Body of pancreas (tissue), 4 donors: ENCODE measurements around the gene SLC2A4RG. TPM values are rescaled to one million over a fixed set of nuclear protein-coding genes. Genes with fewer than 3 reads are reported as not detected.

ENCODE experiments used
- ATAC-seq: fragments of 150-250 bp; one replicate; pipeline ENCODE4 v1.9.1; 2016
- DNase-seq, 4 donors: peaks; one replicate each; pipeline ENCODE4 v3.0.0-alpha.2; 2019
- H3K27ac ChIP-seq, 4 donors: fragments of 200-600 bp; sonication (generic); 1 replicate in 3 of 4; 2 replicates in 1 of 4; pipeline versions ENCODE4 v1.5.1 to v1.6.1; 2016 to 2019; ENCODE audit warnings: mild to moderate bottlenecking in 1 of 4, mixed read lengths in 1 of 4, moderate library complexity in 1 of 4
- H3K27me3 ChIP-seq, 2 donors: fragments of 200-600 bp; sonication (generic); one replicate each; pipeline ENCODE4 v1.6.0; 2016; ENCODE audit warnings: mild to moderate bottlenecking in 1 of 2
- H3K36me3 ChIP-seq, 2 donors: fragments of 200-600 bp; sonication (generic); replicated peaks in 1 of 2; 2 replicates each; pipeline ENCODE4 v1.5.1; 2016; ENCODE audit warnings: low read depth in 2 of 2; ENCODE audit not compliant: insufficient read depth in 1 of 2
- H3K4me1 ChIP-seq: fragments of 200-600 bp; sonication (generic); one replicate; pipeline ENCODE4 v1.6.0; 2016
- H3K4me3 ChIP-seq, 2 donors: fragments of 200-600 bp; sonication (generic); 1 replicate in 1 of 2; 2 replicates in 1 of 2; pipeline ENCODE4 v1.5.1; 2016 to 2019
- H3K9me3 ChIP-seq, 3 donors: fragments of 200-600 bp; sonication (generic); 1 replicate in 2 of 3; 2 replicates in 1 of 3; pipeline ENCODE4 v1.5.1; 2016
- POLR2A ChIP-seq, 3 donors: fragments of 450-650 bp; IDR thresholded peaks; one replicate each; pipeline ENCODE4 v1.6.1; 2016; ENCODE audit warnings: antibody characterized with exemption in 3 of 3, mild to moderate bottlenecking in 2 of 3
- WGBS, 2 donors: methylation state at CpG; one replicate each; pipeline ENCODE4 v1.1.5; 2017; 5-methylcytosine and 5-hydroxymethylcytosine counted together
- intact Hi-C: fragments of 100-400 bp; cut with DNase I; formaldehyde crosslinking; loops from one replicate; pipeline ENCODE4 v1.15.1; 2023
- total RNA-seq, 2 donors: library from RNA; depleted of rRNA; stranded (reverse); fragments of >200 nt; gene quantifications; one replicate each; pipeline ENCODE4 v1.1.0, GENCODE V29; 2016
- TF ChIP-seq, protein P1 (sequence below), 7 experiments: fragments of 450-650 bp in 4 of 7; fragments of 200-600 bp in 3 of 7; sonication (generic) in 3 of 7; IDR thresholded peaks; one replicate each; pipeline ENCODE4 v1.5.1; 2016 to 2019; ENCODE audit warnings: antibody characterized with exemption in 7 of 7

SLC2A4RG gene
- total RNA-seq, 2 donors from 2014 or later: 30.9 to 69.5 TPM

DNA sequence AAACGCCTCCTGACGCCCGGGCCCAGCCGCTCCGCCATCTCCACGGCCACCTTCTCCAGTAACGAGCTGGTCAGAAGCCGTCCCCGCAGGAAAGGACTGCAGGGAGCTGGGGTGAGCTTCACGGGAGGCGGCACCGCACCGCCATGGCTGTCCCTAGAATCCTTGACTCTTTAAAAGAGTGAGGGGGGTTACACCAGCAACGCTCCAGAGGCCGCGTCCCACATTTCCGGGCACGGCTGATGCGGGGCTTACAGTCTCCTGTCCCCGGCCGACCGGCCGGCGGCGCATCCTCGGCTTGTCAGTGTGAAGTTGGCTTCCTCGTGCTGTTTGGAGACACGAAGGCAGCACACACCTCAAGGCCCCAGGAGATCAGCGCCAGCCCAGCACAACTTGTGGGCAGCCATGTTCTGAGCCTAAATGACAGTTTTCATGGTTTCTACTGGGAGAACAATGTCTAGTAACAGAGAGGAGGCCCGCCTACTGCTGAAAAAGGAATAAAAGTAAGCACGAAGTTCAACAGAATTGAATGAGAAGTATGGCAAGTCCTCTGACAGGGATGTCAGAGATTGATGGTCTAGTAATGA lies 30.4 kb downstream of the SLC2A4RG start:
- Histone ChIP-seq H3K4me3 (no peak overlapping the region), H3K4me1 (no peaks in the 10 kb centered on the region), H3K36me3 (peaks cover 0 to 2% of the 10 kb centered on the region in 2 donors), H3K27ac (no peak overlapping the region), H3K9me3 (no peaks in the 10 kb centered on the region), H3K27me3 (no peaks in the 10 kb centered on the region)
- DNase-seq: no peak
- 89 to 91% methylated on average over 26 to 31 of the region's 31 CpGs for WGBS, 2 donors
- intact Hi-C loops: no loop called here
- TF ChIP-seq POLR2A (IDR thresholded peaks at IDR 0.05): no peak
- TF ChIP-seq, protein P1, sequence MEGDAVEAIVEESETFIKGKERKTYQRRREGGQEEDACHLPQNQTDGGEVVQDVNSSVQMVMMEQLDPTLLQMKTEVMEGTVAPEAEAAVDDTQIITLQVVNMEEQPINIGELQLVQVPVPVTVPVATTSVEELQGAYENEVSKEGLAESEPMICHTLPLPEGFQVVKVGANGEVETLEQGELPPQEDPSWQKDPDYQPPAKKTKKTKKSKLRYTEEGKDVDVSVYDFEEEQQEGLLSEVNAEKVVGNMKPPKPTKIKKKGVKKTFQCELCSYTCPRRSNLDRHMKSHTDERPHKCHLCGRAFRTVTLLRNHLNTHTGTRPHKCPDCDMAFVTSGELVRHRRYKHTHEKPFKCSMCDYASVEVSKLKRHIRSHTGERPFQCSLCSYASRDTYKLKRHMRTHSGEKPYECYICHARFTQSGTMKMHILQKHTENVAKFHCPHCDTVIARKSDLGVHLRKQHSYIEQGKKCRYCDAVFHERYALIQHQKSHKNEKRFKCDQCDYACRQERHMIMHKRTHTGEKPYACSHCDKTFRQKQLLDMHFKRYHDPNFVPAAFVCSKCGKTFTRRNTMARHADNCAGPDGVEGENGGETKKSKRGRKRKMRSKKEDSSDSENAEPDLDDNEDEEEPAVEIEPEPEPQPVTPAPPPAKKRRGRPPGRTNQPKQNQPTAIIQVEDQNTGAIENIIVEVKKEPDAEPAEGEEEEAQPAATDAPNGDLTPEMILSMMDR (IDR thresholded peaks at IDR 0.05): no peak
- no peak for ATAC-seq

GRCh38 chr20:63771046-63771707 lies 31.6 kb downstream of the SLC2A4RG start:
- intact Hi-C loops: no loop called here
- DNase-seq (no peak), ATAC-seq (no peak)
- H3K36me3 ChIP-seq: peaks cover 0 to 2% of the 10 kb centered on the region in 2 donors
- no peaks in the 10 kb centered on the region for H3K27me3 ChIP-seq
- H3K9me3 ChIP-seq: no peaks in the 10 kb centered on the region
- TF ChIP-seq, protein P1 (IDR thresholded peaks at IDR 0.05): no peak
- TF ChIP-seq POLR2A (IDR thresholded peaks at IDR 0.05): no peak
- H3K4me1 ChIP-seq: no peaks in the 10 kb centered on the region
- H3K27ac ChIP-seq: no peak overlapping the region
- H3K4me3 ChIP-seq: no peak overlapping the region
- 91 to 94% methylated on average over 20 to 40 of the region's 52 CpGs for WGBS, 2 donors

GRCh38 chr20:63772781-63773518 lies 33.4 kb downstream of the SLC2A4RG start:
- H3K36me3 ChIP-seq: no peaks in the 10 kb centered on the region
- H3K4me3 ChIP-seq: no peak overlapping the region
- TF ChIP-seq, protein P1 (IDR thresholded peaks at IDR 0.05): no peak
- no peak for TF ChIP-seq POLR2A (IDR thresholded peaks at IDR 0.05)
- no peaks in the 10 kb centered on the region for H3K9me3 ChIP-seq
- no peak for DNase-seq
- WGBS, 2 donors: 59 to 72% methylated on average over 12 to 18 of the region's 20 CpGs
- no peak overlapping the region for H3K27ac ChIP-seq
- no peak for ATAC-seq
- intact Hi-C loops: no loop called here
- no peaks in the 10 kb centered on the region for H3K27me3 ChIP-seq
- H3K4me1 ChIP-seq: no peaks in the 10 kb centered on the region

DNA sequence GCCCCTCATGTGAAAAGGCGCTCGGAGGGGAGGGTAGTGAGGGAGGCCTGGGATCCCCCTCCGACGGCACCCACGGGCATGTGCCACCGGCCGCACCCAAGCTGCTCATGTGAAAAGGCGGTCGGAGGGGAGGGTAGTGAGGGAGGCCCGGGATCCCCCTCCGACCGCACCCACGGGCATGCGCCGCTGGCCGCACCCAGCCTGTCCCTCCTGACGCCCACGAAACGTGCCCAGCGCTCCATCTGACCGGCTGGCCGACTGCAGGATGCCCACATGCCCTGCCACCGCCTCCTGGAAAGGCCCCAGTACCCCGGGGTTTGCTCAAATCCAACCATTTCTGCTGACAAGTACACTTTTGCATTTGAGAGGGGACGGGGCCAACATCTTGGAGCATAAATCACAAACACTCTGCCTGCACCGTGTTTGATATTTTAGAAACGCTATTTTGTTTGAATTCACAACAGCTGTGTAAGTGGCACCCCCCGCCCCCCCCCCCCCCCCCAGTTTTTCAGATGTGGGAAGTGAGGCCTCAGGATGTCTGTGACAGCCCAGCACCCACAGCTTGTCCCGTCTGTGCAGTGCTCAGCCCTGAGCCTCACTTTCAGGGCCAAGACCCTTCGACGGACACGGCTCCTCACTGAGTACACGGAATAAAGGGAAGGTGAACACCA lies 34.1 kb downstream of the SLC2A4RG start:
- no peak for TF ChIP-seq POLR2A (IDR thresholded peaks at IDR 0.05)
- TF ChIP-seq, protein P1 (IDR thresholded peaks at IDR 0.05): no peak
- no peak overlapping the region for H3K27ac ChIP-seq

More for the DNA sequence above, 34.1 kb downstream of the SLC2A4RG start:
- ATAC-seq (no peak), DNase-seq (no peak)
- Histone ChIP-seq H3K9me3 (no peaks in the 10 kb centered on the region), H3K4me1 (no peaks in the 10 kb centered on the region), H3K4me3 (no peak overlapping the region), H3K27me3 (no peaks in the 10 kb centered on the region), H3K36me3 (no peaks in the 10 kb centered on the region)
- intact Hi-C loops: no loop called here
- 92 to 95% methylated on average over 23 to 32 of the region's 33 CpGs for WGBS, 2 donors
